GM21526 (cell line): ENCODE measurements around the gene DAD1.
"Not testable (repeated sequence)": the region's sequence is repeated elsewhere in the genome, so short reads cannot be mapped to it uniquely, and the experiment has no call there.

Experiments
- ATAC-seq: cut with Tn5 transposase; IDR thresholded peaks from one replicate; pipeline ENCODE4 v1.9.1; 2021; ENCODE audit warnings: moderate library complexity; ENCODE audit not compliant: unreplicated experiment, low FRiP score

The DAD1 gene

GRCh38 chr14:22569737-22570131 lies 19.3 kb downstream of the DAD1 start:
- ATAC-seq, result no peak

DNA sequence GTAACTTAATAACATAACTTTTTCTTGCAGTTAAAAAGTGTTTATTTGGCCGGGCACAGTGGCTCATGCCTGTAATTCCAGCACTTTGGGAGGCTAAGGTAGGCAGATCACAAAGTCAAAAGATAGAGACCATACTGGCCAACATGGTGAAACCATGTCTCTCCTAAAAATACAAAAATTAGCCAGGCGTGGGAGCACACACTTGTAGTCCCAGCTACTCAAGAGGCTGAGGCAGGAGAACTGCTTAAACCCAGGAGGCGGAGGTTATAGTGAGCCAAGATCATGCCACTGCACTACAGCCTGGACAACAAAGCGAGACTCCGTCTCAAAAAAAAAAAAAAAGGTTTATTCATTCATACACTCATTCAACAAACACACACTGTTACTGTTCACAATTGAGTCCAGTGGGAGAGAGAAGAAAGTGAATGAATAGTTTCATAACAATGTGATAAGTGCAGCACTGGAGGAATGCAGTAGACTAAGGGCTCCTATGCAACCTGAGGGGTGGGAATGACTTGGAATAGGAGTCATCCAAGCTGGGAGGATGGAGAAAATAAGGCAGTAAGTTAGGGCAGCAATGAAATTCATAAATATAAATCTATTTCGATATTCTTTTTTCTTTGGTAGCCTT lies 19.8 kb downstream of the DAD1 start:
- no peak for ATAC-seq

DNA sequence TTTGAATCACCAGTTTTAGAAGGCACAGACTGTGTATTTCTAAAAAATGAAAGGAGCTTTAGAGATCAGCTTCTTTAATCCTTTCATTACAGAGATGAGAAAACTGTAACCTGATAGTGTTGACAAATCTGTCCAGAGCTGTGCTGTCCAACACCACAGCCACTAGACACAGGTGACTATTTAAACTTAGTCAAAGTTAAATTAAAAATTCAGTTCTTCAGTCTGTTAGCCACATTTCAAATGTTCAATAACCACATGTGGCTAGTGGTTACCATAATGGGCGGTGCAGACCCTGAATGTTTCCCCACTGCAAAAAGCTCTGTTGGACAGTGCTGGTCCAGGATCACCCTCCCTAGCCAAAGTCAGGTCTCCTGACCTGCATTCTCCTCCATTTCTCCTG lies 21.6 kb downstream of the DAD1 start:
- ATAC-seq, result no peak

- ATAC-seq, result no peak
Observed at GRCh38 chr14:22566845-22567244, 22.2 kb downstream of the DAD1 start.

- ATAC-seq, result not testable (repeated sequence)
Observed at GRCh38 chr14:22566266-22566665, 22.8 kb downstream of the DAD1 start.

DNA sequence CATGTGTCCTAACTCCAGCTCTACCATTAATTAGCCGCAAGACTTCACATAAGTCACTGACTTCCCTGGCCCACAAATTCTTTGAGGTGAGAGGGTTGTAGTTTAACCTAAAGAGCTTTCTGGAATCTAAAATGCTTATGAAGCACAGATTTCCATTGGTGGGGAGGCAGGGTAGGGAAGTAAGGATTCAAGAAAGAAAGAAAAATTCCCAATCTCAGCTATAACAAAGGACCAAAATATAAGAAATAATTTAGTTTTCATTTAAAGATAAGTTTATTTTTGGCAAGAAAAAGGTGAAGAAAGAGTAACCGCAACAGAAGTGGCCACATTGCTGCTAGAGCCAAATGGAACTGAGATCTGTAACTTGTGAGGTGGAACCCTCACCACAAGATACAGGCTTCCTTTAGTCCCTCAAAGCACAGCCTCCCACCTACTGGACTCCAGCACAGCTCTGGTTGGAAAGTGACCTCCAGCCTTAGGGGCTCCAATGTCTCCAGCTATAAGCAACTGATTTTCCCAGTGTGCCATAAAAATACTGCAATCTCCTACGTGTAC lies 23.6 kb downstream of the DAD1 start:
- ATAC-seq, result no peak

- ATAC-seq, result no peak
Observed at GRCh38 chr14:22564463-22564862, 24.6 kb downstream of the DAD1 start.

- no peak for ATAC-seq
Observed at GRCh38 chr14:22563987-22564386, 25.0 kb downstream of the DAD1 start.

GRCh38 chr14:22561661-22562579 lies 27.1 kb downstream of the DAD1 start:
- ATAC-seq, result no peak

DNA sequence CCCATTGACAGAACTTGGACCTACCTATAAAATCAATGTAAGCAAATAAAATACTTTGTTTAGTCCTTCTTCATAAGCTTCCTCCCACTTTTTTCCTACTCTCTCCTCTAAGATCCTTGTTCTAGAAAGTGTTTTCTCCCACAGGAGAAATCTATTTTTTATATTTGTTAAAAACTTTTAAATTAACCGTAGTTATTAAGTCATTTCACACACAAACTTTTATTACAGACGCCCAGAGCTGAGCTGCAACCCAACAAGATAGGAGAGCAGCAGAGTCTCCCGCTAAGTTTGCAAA lies 27.7 kb downstream of the DAD1 start:
- ATAC-seq, result no peak

DNA sequence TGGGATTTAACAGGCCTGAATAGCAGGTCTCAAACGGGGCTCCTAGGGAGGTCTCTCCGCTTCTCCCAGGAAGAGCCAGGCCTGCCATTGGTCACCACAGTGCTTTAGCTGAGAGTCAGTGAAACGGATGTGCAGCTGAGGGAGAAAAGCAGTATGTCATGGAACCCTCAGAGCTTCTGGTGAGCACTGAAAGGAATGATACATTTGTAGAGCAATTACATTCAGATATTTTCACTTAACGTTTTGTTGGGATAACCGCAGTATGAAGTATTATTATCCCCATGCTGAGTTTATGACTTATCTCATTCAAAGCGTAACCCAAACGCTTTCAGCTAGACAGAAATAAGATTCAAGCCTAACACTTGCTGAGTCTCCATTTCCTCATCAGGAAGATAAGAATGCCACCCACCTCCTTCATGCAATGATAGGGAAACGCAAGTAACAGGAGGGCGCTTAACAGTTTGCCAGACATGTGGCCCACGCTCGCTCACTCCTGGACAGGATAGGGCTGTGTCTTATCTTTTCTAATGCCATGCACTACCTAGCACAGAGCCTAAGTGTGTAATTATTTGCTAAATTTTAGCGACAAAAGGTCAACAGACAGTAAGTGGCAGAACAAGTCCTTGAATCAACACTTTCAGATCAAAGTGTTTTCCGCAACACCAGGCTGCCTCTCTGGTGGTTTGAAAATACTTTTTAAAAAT lies 28.2 kb downstream of the DAD1 start:
- no peak for ATAC-seq

GRCh38 chr14:22559041-22559440 lies 30.0 kb downstream of the DAD1 start:
- ATAC-seq, result no peak

DNA sequence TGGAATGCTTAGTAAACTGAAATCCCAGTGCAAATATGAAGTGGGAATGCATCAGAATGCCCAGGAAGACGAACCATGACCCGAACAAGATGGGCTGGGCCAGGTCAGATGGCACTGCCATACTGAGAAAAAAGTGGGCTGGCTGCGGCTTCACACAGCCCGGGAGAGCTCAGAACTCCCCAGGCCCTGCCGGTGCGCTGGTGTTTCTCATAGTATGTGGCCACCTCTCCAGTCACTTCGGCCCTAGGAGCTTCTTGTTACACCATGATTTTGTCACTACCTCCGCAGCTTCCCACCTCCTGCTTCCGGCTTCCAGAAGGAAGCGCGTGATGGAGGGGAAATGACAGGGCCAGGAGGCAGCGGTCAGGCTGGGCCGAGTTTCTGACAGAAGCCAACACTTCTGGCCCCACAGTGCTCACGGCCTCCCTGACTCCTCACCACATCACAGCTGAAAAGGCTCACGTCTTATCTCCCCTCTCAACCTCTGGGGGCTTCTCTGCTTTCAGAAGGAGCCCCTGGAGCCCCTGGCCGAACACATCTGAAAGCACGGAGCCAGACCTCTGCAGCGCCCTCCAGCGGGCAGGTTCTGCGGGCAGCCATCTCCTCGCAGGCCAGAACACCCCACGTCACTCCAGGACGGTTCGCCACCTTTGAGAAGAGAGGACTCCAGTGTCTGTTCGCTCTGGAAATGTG lies 30.7 kb downstream of the DAD1 start:
- no peak for ATAC-seq

GRCh38 chr14:22557846-22558220 lies 31.2 kb downstream of the DAD1 start:
- ATAC-seq, result no peak

- ATAC-seq, result peak; percentile 32
Observed at GRCh38 chr14:22556990-22557623, 31.9 kb downstream of the DAD1 start.

DNA sequence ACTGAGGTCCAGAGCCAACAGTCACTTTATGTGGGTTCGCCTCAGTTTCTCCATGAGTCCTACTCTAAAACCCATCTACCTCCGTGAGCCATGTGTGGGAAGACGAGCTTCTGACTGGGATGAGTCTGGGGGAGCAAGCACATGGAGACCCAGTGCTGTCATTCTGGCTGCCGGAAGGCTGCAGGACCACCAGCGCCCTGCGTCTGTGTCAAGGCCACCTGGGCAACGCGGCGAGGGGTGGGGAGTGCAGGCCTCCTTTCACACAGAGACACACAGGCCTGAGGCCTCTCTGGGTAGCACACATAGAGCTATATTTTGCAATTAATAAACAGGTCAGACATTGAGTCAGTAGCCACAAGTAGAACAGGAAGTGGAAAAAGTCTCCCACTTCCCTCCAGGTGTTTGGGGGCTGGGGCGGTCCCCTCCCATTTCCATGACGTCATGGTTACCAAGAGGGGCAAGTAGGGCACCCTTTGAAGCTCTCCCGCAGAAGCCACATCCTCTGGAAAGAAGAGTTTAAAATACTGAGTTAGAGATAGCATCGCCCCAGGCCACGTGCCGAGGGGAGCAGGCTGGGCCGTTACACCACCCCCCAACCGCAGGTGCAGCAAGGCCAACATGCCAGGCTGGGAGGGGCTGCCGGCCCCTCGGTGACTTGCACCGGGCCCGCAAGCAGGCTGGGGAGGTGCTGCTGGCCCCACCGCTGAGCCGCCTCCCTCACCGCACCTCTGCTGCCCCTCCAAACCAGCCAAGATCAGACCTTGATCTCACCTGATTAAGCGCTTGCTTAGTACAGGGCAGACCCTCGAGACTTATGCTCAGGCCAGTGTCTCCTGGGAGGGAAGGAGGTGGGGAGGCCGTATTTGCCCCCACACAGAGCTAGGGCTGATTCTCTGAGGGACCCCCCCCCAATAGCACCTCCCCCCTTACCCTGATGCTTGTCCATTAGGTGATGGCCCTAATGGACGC lies 32.7 kb downstream of the DAD1 start:
- peak; percentile 59 for ATAC-seq

- no peak for ATAC-seq
Observed at GRCh38 chr14:22555384-22556011, 33.5 kb downstream of the DAD1 start.

GRCh38 chr14:22554498-22555383 lies 34.3 kb downstream of the DAD1 start:
- no peak for ATAC-seq
